Measurements from ENCODE around the gene ACOX3. TPM values are rescaled to one million over a fixed set of nuclear protein-coding genes. Genes with fewer than 3 reads are reported as not detected.
A peak's percentile ranks its signal among the peaks of the same experiment; 100 is the strongest.

Gene ACOX3
- total RNA-seq, 4 donors from 2014 or later, result 19.0 to 32.9 (median 22.1) TPM

DNA sequence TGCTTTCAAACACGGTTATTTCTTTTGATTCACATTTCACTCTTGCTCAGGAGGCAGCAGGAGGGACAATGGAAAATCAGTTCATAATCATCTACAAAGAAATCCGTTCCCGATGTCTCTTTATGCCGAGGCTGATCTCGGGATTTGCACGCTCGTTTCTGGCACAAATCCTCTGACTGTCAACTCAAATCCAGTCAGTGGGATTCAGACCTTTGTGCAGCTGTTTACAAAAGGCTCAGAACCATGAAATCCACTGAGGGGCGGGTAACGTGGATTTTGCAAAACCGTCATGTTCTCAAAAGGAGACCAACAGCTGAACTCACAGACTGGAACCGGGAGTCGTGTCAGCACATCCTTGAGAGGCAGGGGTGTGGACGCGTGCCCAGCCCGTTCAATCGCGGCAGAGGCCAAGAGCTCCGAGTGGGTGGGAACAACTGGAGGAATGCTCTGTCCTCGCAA is 46.4 kb downstream of the ACOX3 start:
- Histone ChIP-seq H3K4me3 (no peak overlapping the region), H3K27me3 (no peaks in the 10 kb centered on the region), H3K27ac (peak overlapping the region; percentile 78 to 87 (median 79)), H3K9me3 (no peaks in the 10 kb centered on the region), H3K36me3 (peaks cover 0 to 19% of the 10 kb centered on the region in 2 donors), H3K4me1 (peaks cover 42 to 48% of the 10 kb centered on the region in 2 donors)
- DNase-seq (peak; percentile 61 to 78), ATAC-seq (peak; percentile 19 to 27)
- intact Hi-C loops (cut with DNase I; ENCODE audit: low total_unique reads) (loop anchor here (5.0 kb wide), 1 partner anchor 62 kb away; no protein-coding TSS in a partner anchor), in situ Hi-C loops (cut with MboI; ENCODE audit: low sequenced_read_pairs in 4 of 4) (loop anchor here in 1 of 4 donors (10.0 kb wide), 1 partner anchor 69 kb away; no protein-coding TSS in a partner anchor)
- no peak for TF ChIP-seq POLR2A (IDR thresholded peaks at IDR 0.05)
- TF ChIP-seq, protein P1, sequence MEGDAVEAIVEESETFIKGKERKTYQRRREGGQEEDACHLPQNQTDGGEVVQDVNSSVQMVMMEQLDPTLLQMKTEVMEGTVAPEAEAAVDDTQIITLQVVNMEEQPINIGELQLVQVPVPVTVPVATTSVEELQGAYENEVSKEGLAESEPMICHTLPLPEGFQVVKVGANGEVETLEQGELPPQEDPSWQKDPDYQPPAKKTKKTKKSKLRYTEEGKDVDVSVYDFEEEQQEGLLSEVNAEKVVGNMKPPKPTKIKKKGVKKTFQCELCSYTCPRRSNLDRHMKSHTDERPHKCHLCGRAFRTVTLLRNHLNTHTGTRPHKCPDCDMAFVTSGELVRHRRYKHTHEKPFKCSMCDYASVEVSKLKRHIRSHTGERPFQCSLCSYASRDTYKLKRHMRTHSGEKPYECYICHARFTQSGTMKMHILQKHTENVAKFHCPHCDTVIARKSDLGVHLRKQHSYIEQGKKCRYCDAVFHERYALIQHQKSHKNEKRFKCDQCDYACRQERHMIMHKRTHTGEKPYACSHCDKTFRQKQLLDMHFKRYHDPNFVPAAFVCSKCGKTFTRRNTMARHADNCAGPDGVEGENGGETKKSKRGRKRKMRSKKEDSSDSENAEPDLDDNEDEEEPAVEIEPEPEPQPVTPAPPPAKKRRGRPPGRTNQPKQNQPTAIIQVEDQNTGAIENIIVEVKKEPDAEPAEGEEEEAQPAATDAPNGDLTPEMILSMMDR (IDR thresholded peaks at IDR 0.05 in 4 of 5, conservative IDR thresholded peaks at IDR 0.05 in 1 of 5), result no peak

DNA sequence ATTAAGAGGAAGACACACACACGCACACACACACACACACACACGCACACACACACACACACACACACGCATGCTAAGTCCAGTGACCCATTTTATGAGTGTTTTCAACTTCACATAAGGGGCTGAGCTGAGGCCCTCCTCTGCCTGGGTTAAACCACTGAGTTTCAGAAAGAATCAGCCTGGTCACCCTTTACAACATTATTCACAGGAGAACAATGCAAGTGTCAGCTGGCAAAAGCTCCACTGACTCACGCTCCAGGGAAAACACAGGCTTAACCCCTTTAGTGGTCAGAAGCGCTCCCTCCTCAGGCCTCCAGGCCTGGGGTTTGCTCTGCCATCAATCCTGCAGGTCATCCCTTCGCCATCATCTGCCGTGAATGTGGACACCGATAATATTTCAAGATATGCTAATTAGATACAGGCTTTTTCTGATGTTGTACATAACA is 46.9 kb downstream of the ACOX3 start:
- in situ Hi-C loops (cut with MboI; ENCODE audit: low sequenced_read_pairs in 4 of 4), result loop anchor here in 1 of 4 donors (10.0 kb wide), 1 partner anchor 69 kb away; no protein-coding TSS in a partner anchor
- H3K27ac ChIP-seq, result peak overlapping the region; percentile 78 to 87 (median 79)
- ATAC-seq, result peak; percentile 64 to 81

DNA sequence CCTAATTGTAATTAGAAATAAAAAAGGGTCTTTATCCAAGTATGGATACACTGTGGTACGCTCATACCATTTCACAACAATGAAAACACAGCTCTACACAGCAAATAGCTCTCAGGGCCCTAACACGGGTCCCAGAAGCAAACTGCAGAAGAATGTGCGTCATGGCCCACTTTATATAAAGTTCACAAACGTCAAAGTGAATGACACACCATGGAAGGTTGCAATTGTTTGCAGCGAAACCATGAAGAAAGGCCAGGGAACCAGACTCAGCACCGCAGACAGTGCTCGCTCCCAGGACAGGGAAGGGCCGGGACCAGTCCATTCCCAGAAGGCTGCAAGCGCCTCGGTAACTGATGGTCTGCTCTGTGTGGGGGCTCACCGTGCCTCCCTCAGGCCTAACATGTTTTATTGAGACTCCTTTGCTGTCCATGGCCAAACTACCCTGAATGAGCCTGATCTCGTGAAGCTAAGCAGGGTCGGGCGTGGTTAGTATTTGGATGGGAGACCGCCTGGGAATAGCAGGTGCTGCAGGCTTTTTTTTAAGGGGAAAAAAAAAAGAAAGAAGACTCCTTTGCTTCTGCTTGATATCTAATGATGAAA is 47.8 kb downstream of the ACOX3 start:
- peaks cover 42 to 48% of the 10 kb centered on the region in 2 donors for H3K4me1 ChIP-seq
- intact Hi-C loops (cut with DNase I; ENCODE audit: low total_unique reads) (loop anchor here (1.0 to 5.0 kb wide), 2 partner anchors 60 to 84 kb away; no protein-coding TSS in a partner anchor), in situ Hi-C loops (cut with MboI; ENCODE audit: low sequenced_read_pairs in 4 of 4) (loop anchor here in 1 of 4 donors (10.0 kb wide), 1 partner anchor 68 kb away; no protein-coding TSS in a partner anchor)
- no peak for ATAC-seq
- H3K9me3 ChIP-seq, result no peaks in the 10 kb centered on the region
- peak overlapping the region; percentile 78 to 87 (median 79) for H3K27ac ChIP-seq
- no peak overlapping the region for H3K4me3 ChIP-seq
- DNase-seq, result no peak
- no peaks in the 10 kb centered on the region for H3K27me3 ChIP-seq
- no peak for TF ChIP-seq POLR2A (IDR thresholded peaks at IDR 0.05)
- TF ChIP-seq, protein P1 (IDR thresholded peaks at IDR 0.05 in 4 of 5, conservative IDR thresholded peaks at IDR 0.05 in 1 of 5), result no peak
- H3K36me3 ChIP-seq, result peaks cover 0 to 19% of the 10 kb centered on the region in 2 donors

More for the DNA sequence above, 46.9 kb downstream of the ACOX3 start:
- TF ChIP-seq, protein P1 (IDR thresholded peaks at IDR 0.05 in 4 of 5, conservative IDR thresholded peaks at IDR 0.05 in 1 of 5), result no peak
- TF ChIP-seq POLR2A (IDR thresholded peaks at IDR 0.05), result no peak
- H3K36me3 ChIP-seq, result peaks cover 0 to 19% of the 10 kb centered on the region in 2 donors
- peak; percentile 76 to 86 for DNase-seq
- no peaks in the 10 kb centered on the region for H3K27me3 ChIP-seq
- no peaks in the 10 kb centered on the region for H3K9me3 ChIP-seq
- no peak overlapping the region for H3K4me3 ChIP-seq
- peaks cover 42 to 48% of the 10 kb centered on the region in 2 donors for H3K4me1 ChIP-seq
- intact Hi-C loops (cut with DNase I; ENCODE audit: low total_unique reads), result loop anchor here (5.0 kb wide), 1 partner anchor 61 kb away; no protein-coding TSS in a partner anchor

DNA sequence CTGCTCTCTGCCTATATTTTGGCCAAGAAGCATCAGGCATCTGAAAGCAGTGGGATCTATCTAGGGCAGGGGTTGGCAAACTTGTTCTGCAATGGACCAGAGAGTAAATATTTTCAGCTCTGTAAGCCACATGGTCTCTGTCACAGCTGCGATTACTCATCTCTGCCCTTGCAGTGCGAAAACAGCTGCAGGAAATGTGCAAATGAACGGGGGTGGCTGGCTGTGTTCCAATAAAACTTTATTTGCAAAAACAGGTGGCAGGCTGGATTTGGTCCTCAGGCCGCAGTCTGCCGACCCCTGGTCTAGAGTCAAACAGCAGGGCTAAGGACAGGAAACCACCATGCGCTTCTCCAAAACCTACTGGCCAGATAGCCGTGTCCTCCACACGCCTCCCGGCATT is 48.6 kb downstream of the ACOX3 start:
- intact Hi-C loops (cut with DNase I; ENCODE audit: low total_unique reads), result loop anchor here (1.0 to 5.0 kb wide), 2 partner anchors 60 to 84 kb away; no protein-coding TSS in a partner anchor
- H3K9me3 ChIP-seq, result no peaks in the 10 kb centered on the region
- DNase-seq, result peak; percentile 80 to 87
- peak overlapping the region; percentile 78 to 87 (median 79) for H3K27ac ChIP-seq
- peak in 1 of 2 donors; percentile 26 for TF ChIP-seq POLR2A (IDR thresholded peaks at IDR 0.05)
- TF ChIP-seq, protein P1 (IDR thresholded peaks at IDR 0.05 in 4 of 5, conservative IDR thresholded peaks at IDR 0.05 in 1 of 5), result no peak
- in situ Hi-C loops (cut with MboI; ENCODE audit: low sequenced_read_pairs in 4 of 4), result loop anchor here in 1 of 4 donors (10.0 kb wide), 1 partner anchor 67 kb away; no protein-coding TSS in a partner anchor
- peak; percentile 86 to 88 for ATAC-seq
- no peaks in the 10 kb centered on the region for H3K27me3 ChIP-seq
- peaks cover 42 to 48% of the 10 kb centered on the region in 2 donors for H3K4me1 ChIP-seq
- H3K4me3 ChIP-seq, result no peak overlapping the region
- H3K36me3 ChIP-seq, result peaks cover 0 to 25% of the 10 kb centered on the region in 2 donors
